Nephron progenitor cell (in vitro differentiated cells): ENCODE data around the gene GPRASP2.
"Not testable (repeated sequence)": the region's sequence is repeated elsewhere in the genome, so short reads cannot be mapped to it uniquely, and the experiment has no call there.

Experiments used
- DNase-seq: peaks from one replicate; pipeline ENCODE4 v3.0.0; 2021
- H3K27ac Mint-ChIP-seq: 2 replicates; pipeline ENCODE4 v1.8.0; 2021; ENCODE audit warnings: mild to moderate bottlenecking, moderate library complexity, mixed read lengths
- H3K27me3 Mint-ChIP-seq: 2 replicates; pipeline ENCODE4 v1.8.0; 2021; ENCODE audit warnings: mild to moderate bottlenecking, low read depth, mixed read lengths; ENCODE audit not compliant: poor library complexity
- H3K36me3 Mint-ChIP-seq: 2 replicates; pipeline ENCODE4 v1.8.0; 2021; ENCODE audit warnings: low read depth, mixed read lengths
- H3K4me1 Mint-ChIP-seq: 2 replicates; pipeline ENCODE4 v1.8.0; 2021; ENCODE audit warnings: mixed read lengths
- H3K4me3 Mint-ChIP-seq: 2 replicates; pipeline ENCODE4 v1.8.0; 2021; ENCODE audit warnings: mild to moderate bottlenecking, moderate library complexity, mixed read lengths
- H3K9me3 Mint-ChIP-seq: 2 replicates; pipeline ENCODE4 v1.8.0; 2021; ENCODE audit warnings: mild to moderate bottlenecking, moderate library complexity, mixed read lengths
- TF ChIP-seq, protein P1 (sequence below): fragments of 200-600 bp; sonication (generic); IDR thresholded peaks from 2 replicates; pipeline ENCODE4 v1.5.0; 2021; ENCODE audit warnings: antibody characterized with exemption

Gene GPRASP2

DNA sequence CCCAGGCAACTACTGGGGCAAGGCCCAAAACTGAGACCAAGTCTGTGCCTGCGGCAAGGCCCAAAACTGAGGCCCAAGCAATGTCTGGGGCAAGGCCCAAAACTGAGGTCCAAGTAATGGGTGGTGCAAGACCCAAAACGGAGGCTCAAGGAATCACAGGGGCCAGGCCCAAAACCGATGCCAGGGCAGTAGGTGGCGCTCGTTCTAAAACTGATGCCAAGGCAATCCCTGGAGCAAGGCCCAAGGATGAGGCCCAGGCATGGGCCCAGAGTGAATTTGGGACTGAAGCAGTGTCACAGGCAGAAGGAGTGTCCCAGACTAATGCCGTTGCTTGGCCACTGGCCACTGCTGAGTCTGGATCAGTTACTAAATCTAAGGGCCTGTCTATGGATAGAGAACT, 2.7 kb downstream of the GPRASP2 start:
- Mint-ChIP-seq H3K27ac (no peak overlapping the region), H3K9me3 (peaks cover 43% of the 10 kb centered on the region), H3K36me3 (peaks cover 6% of the 10 kb centered on the region), H3K4me3 (no peak overlapping the region), H3K4me1 (peaks cover 4% of the 10 kb centered on the region), H3K27me3 (peaks cover 13% of the 10 kb centered on the region)
- TF ChIP-seq, protein P1, sequence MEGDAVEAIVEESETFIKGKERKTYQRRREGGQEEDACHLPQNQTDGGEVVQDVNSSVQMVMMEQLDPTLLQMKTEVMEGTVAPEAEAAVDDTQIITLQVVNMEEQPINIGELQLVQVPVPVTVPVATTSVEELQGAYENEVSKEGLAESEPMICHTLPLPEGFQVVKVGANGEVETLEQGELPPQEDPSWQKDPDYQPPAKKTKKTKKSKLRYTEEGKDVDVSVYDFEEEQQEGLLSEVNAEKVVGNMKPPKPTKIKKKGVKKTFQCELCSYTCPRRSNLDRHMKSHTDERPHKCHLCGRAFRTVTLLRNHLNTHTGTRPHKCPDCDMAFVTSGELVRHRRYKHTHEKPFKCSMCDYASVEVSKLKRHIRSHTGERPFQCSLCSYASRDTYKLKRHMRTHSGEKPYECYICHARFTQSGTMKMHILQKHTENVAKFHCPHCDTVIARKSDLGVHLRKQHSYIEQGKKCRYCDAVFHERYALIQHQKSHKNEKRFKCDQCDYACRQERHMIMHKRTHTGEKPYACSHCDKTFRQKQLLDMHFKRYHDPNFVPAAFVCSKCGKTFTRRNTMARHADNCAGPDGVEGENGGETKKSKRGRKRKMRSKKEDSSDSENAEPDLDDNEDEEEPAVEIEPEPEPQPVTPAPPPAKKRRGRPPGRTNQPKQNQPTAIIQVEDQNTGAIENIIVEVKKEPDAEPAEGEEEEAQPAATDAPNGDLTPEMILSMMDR: no peak
- DNase-seq: no peak

DNA sequence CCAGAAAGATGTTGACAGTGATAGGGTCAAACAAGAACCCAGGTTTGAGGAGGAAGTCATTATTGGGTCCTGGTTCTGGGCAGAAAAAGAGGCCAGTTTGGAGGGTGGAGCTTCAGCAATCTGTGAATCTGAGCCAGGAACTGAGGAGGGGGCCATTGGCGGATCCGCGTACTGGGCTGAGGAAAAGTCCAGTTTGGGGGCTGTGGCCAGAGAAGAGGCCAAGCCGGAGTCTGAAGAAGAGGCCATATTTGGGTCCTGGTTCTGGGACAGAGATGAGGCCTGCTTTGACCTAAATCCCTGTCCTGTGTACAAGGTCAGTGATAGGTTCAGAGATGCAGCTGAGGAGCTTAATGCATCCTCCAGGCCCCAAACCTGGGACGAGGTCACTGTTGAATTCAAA, 3.7 kb downstream of the GPRASP2 start:
- DNase-seq: no peak
- H3K36me3 Mint-ChIP-seq: peaks cover 6% of the 10 kb centered on the region
- H3K4me1 Mint-ChIP-seq: peaks cover 4% of the 10 kb centered on the region
- TF ChIP-seq, protein P1: no peak
- H3K4me3 Mint-ChIP-seq: no peak overlapping the region
- peaks cover 44% of the 10 kb centered on the region for H3K9me3 Mint-ChIP-seq
- peaks cover 10% of the 10 kb centered on the region for H3K27me3 Mint-ChIP-seq
- no peak overlapping the region for H3K27ac Mint-ChIP-seq

DNA sequence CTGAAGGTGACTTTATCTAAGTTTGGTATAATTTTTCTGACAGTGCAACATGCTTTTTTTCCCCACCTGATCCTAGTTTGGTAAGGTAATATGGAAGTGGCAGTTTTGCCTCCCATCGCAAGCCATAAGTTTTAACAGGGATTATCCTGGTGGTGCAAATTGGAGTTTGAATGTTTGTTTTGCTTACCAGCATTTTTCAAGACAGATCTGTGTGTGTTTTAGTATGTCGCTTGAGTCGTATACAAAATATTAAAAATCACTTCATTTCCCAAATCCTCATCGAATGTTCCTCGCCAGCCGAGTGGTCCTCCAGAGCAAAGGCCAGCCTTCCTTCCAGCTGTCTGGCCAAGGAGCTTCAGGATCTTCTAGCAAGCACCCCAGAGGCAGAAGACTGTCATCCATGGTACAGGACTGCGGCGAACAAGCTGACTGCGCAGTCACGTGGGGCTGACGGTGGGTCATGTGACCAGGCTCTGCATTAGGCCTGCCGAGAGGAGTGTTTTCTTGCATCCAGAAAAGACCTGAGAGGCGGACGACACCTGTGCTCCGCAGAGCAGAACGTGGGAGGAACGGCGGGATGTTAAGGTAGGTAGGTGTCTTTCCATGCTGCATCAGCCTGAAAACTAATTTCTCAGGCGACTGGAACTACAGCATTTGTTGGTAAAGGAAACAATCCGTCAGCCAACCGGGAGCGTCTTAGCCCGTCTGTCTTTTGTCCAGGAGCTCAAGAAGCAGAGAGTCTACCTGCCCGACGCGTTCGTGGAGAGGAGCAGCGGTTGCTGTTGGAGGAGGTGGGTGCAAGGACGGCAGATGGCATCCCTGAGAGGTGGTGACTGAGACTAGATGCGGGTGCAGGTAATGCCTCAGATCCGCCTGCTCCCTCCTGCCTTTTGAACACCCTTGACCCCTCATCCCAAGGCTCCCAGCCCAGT, 8.3 kb downstream of the GPRASP2 start, which contains the start of gene GPRASP3:
TSS of gene GPRASP3 (plus strand) at position 507 of the 932 bp plus-strand sequence. CDS start 28,253 bp downstream, outside the sequence.
- Mint-ChIP-seq H3K9me3 (peaks cover 23% of the 10 kb centered on the region), H3K36me3 (no peaks in the 10 kb centered on the region), H3K27ac (no peak within 1 kb of the TSS), H3K4me1 (no peaks in the 10 kb centered on the region), H3K4me3 (peak within 1 kb of the TSS; percentile 66), H3K27me3 (no peaks in the 10 kb centered on the region)
- TF ChIP-seq, protein P1: no peak
- no peak for DNase-seq

DNA sequence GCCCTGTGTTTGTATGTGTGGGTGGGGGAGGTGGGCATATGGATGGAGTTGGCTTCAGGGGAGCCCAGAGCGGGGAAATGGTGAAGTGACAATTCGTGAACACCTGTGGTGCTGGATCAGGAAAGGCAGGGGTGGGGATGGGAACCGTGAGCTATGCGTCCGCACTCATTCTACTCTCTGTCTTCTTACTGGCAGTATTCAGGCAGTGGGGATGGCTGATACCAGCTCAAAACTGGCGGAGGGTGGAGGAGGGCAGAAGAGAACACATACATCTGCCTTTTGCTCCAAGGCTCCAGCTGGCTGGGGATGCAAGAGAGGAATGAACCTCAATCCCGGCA, 8.9 kb downstream of the GPRASP2 start:
- H3K4me3 Mint-ChIP-seq, H3K36me3 Mint-ChIP-seq, H3K27ac Mint-ChIP-seq, H3K4me1 Mint-ChIP-seq, DNase-seq, H3K27me3 Mint-ChIP-seq: not testable (repeated sequence)
- peaks cover 19% of the 10 kb centered on the region for H3K9me3 Mint-ChIP-seq

DNA sequence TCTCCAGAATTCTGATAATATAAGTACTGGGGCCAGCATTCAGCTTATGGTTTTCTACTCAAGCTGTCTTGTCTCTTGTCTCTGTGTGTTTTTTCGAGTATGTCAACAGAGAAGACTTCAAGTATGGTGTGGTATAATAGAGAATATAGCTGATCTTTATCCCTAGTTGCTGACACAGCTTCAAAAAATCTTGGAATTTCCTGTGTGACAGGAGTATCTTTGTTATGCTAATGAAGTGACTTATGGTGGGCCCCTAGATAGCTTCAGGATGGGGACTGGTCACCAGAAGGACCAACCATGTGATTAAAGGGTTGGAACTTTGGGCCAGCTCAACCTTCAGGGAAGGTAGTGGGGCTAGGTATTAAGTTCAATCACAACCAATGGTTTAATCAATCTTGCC, 11.2 kb downstream of the GPRASP2 start:
- H3K36me3 Mint-ChIP-seq: peaks cover 5% of the 10 kb centered on the region
- DNase-seq: no peak
- TF ChIP-seq, protein P1: no peak
- no peak overlapping the region for H3K4me3 Mint-ChIP-seq
- no peaks in the 10 kb centered on the region for H3K27me3 Mint-ChIP-seq
- H3K9me3 Mint-ChIP-seq: peaks cover 20% of the 10 kb centered on the region
- no peak overlapping the region for H3K27ac Mint-ChIP-seq
- H3K4me1 Mint-ChIP-seq: no peaks in the 10 kb centered on the region

DNA sequence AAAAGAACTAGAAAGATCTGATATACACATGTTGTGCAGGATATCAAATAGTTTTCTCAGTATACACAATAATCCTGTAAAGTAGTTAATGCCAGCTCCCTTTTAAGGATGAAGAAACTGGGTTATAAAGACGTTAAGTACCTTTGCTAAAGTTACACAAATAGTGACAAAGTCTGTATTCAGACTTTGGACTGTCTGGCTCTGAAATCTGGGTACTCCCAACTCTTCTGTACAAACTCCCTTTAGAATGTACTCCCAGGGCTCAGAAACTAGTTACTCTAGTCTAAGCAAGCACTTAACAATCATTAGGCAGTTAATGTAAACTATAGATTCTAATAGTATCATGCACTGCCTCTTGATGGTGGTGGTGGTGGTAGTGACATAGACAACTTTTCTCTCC, 15.5 kb downstream of the GPRASP2 start:
- Mint-ChIP-seq H3K9me3 (peaks cover 28% of the 10 kb centered on the region), H3K4me3 (no peak overlapping the region), H3K27me3 (no peaks in the 10 kb centered on the region), H3K4me1 (no peaks in the 10 kb centered on the region), H3K36me3 (peaks cover 11% of the 10 kb centered on the region), H3K27ac (no peak overlapping the region)
- TF ChIP-seq, protein P1: no peak
- DNase-seq: no peak
